ENCODE measurements around the gene NSG1. TPM values are rescaled to one million over a fixed set of nuclear protein-coding genes. Genes with fewer than 3 reads are reported as not detected.

NSG1 gene
- total and polyA plus RNA-seq, 9 of the 15 experiments (the other 6 are each of a cell fraction or from before 2014, with no cell fraction given), result not detected

GRCh38 chr4:4428966-4429875 is 42.3 kb downstream of the NSG1 start:
- Histone ChIP-seq H3K4me2 (ENCODE audit: insufficient read depth, low read length) (no peak overlapping the region), H3K4me3 (no peak overlapping the region), H3K4me1 (replicated peaks in 1 of 2; ENCODE audit: control insufficient read depth in 2 of 2, insufficient read depth in 2 of 2, low read length in 2 of 2) (no peaks in the 10 kb centered on the region), H3K9me1 (ENCODE audit: control insufficient read depth, insufficient read depth, low read length) (no peaks in the 10 kb centered on the region), H3K9me3 (replicated peaks; ENCODE audit: control insufficient read depth, insufficient read depth, low read depth, low read length) (no peaks in the 10 kb centered on the region), H4K20me1 (replicated peaks; ENCODE audit: control insufficient read depth, insufficient read depth, low read length) (no peaks in the 10 kb centered on the region; the same call in 1 of the 2 replicates), H3K27ac (ENCODE audit: extremely low read depth, low read depth, low read length) (no peak overlapping the region), H3K9ac (ENCODE audit: insufficient read depth in 1 of 2, low read depth in 2 of 2, low read length in 2 of 2) (no peak overlapping the region), H2AFZ (ENCODE audit: low read depth, low read length) (no peak overlapping the region), H3K27me3 (ENCODE audit: control insufficient read depth in 2 of 2, insufficient read depth in 2 of 2, low read length in 2 of 2) (no peaks in the 10 kb centered on the region), H3K79me2 (ENCODE audit: control insufficient read depth, insufficient read depth, low read length) (no peaks in the 10 kb centered on the region), H3K36me3 (ENCODE audit: control insufficient read depth, insufficient read depth, low read length) (peaks cover 5% of the 10 kb centered on the region; the same call in 1 of the 3 replicates)
- BruUV-seq (replicated peaks), result no TSS peak
- 83% methylated on average over 10 of the region's 10 CpGs for WGBS (ENCODE audit: insufficient coverage, low coverage, missing lambda C conversion rate)
- intact Hi-C loops (cut with micrococcal nuclease), result no loop called here
- ChIA-PET CTCF (ENCODE audit: low intra/inter-chr PET ratio) (interaction anchor here (1.3 kb wide), 1 partner anchor 169 kb away, joined by 6 read pairs; no protein-coding TSS in a partner anchor), POLR2A (interaction anchor here (0.7 kb wide), 1 partner anchor 26 kb away, joined by 3 read pairs; no protein-coding TSS in a partner anchor)
- DNase-seq (ENCODE audit: extremely low read depth in 1 of 4, low spot score in 3 of 4), result no peak
- FAIRE-seq, result no peak
- in situ Hi-C loops (cut with MboI), result no loop called here
- ATAC-seq, result no peak
- TF ChIP-seq DNMT1 (IDR thresholded peaks at IDR 0.05) (no peak), EZH2 (IDR thresholded peaks at IDR 0.05; ENCODE audit: borderline replicate concordance, low read depth, low read length) (no peak), REST (IDR thresholded peaks at IDR 0.05; ENCODE audit: borderline replicate concordance) (no peak), REST (CRISPR knock-in tag; IDR thresholded peaks at IDR 0.05; ENCODE audit: low read depth) (no peak), ZNF23 (CRISPR knock-in tag; IDR thresholded peaks at IDR 0.05) (no peak), NCOA2 (IDR thresholded peaks at IDR 0.05; ENCODE audit: partially characterized antibody in 2 of 2) (no peak), ZNF592 (IDR thresholded peaks at IDR 0.05) (no peak), DPF2 (IDR thresholded peaks at IDR 0.05) (no peak), EP400 (IDR thresholded peaks at IDR 0.05) (no peak), HLTF (IDR thresholded peaks at IDR 0.05) (no peak)
